OCI-LY7 (cell line): ENCODE measurements around the gene PTPRU.

Source experiments
- EZH2phosphoT487 ChIP-seq: fragments of 200-600 bp; sonication (generic); IDR thresholded peaks from 2 replicates; pipeline ENCODE4 v1.6.1; 2018; ENCODE audit warnings: low read depth, borderline replicate concordance, mild to moderate bottlenecking, mixed run types, antibody characterized with exemption, low read length, moderate library complexity, mixed read lengths
- TF ChIP-seq, protein P1 (sequence below): fragments of 200-600 bp; sonication (generic); conservative IDR thresholded peaks from 2 replicates; pipeline ENCODE4 v1.5.1; 2014; ENCODE audit warnings: mild to moderate bottlenecking, antibody characterized with exemption, low read length, moderate library complexity, mixed read lengths

DNA sequence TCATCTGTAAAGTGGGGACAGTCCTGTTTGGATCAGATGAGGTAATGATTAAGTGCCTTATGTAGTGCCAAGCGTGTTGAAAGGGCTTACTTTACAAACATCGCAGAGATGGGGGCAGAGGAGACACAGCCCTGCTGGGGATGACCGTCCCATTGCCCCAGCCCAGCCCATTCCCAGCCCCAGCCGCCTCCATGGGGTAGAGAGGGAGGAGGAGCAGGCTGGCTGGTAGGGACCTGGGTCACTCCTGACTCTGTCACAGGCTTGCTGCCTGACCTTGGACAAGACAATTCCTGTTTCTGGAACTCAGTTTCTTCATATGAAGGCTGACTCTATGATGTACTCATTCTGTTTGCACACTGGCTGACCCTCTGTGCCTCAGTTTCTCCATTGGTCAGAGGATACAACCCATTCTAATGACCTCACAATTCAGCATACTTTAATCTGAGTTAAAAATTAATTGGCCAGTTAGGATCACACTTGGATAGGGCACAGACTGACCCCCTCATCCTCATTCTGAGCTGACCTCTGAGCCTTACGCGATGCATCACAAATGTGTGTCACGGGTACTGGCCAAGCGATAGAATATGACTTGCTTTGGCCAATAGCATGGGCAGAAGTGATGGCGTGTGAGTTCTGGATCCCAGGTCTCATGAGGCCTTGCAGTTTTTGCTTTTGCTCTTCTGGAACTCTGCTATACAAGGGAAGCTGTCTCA, 91.1 kb downstream of the PTPRU start:
- TF ChIP-seq, protein P1, sequence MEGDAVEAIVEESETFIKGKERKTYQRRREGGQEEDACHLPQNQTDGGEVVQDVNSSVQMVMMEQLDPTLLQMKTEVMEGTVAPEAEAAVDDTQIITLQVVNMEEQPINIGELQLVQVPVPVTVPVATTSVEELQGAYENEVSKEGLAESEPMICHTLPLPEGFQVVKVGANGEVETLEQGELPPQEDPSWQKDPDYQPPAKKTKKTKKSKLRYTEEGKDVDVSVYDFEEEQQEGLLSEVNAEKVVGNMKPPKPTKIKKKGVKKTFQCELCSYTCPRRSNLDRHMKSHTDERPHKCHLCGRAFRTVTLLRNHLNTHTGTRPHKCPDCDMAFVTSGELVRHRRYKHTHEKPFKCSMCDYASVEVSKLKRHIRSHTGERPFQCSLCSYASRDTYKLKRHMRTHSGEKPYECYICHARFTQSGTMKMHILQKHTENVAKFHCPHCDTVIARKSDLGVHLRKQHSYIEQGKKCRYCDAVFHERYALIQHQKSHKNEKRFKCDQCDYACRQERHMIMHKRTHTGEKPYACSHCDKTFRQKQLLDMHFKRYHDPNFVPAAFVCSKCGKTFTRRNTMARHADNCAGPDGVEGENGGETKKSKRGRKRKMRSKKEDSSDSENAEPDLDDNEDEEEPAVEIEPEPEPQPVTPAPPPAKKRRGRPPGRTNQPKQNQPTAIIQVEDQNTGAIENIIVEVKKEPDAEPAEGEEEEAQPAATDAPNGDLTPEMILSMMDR: no peak
- no peak for TF ChIP-seq EZH2phosphoT487
